Kidney epithelial cell (primary cell): ENCODE measurements around the gene ADPRM. TPM values are rescaled to one million over a fixed set of nuclear protein-coding genes. Genes with fewer than 3 reads are reported as not detected.

Experiments used
- DNase-seq: peaks from one replicate; pipeline ENCODE4 v3.0.0-alpha.2; 2010; ENCODE audit warnings: low read depth
- H3K27me3 ChIP-seq: 2 replicates; pipeline ENCODE4 v1.6.0; 2011; ENCODE audit warnings: low read length; ENCODE audit not compliant: control insufficient read depth, insufficient read depth
- H3K36me3 ChIP-seq: 2 replicates; pipeline ENCODE4 v1.5.1; 2011; ENCODE audit warnings: low read length; ENCODE audit not compliant: control insufficient read depth, insufficient read depth
- H3K4me3 ChIP-seq: 2 replicates; pipeline ENCODE4 v1.5.1; 2011; ENCODE audit warnings: low read depth, mild to moderate bottlenecking, control low read depth, low read length
- total RNA-seq: library from RNA; depleted of rRNA; stranded (reverse); fragments of >200 nt; gene quantifications from 2 replicates; pipeline ENCODE4 v1.2.3, GENCODE V29; 2015
- TF ChIP-seq, protein P1 (sequence below): IDR thresholded peaks from 2 replicates; pipeline ENCODE4 v1.5.1; 2011; ENCODE audit warnings: mild to moderate bottlenecking, moderate library complexity, low read length, control low read depth, inconsistent platforms; ENCODE audit not compliant: insufficient read depth, poor library complexity, severe bottlenecking

The ADPRM gene
- total RNA-seq, 1 donor from 2014 or later, result 18.8 TPM

DNA sequence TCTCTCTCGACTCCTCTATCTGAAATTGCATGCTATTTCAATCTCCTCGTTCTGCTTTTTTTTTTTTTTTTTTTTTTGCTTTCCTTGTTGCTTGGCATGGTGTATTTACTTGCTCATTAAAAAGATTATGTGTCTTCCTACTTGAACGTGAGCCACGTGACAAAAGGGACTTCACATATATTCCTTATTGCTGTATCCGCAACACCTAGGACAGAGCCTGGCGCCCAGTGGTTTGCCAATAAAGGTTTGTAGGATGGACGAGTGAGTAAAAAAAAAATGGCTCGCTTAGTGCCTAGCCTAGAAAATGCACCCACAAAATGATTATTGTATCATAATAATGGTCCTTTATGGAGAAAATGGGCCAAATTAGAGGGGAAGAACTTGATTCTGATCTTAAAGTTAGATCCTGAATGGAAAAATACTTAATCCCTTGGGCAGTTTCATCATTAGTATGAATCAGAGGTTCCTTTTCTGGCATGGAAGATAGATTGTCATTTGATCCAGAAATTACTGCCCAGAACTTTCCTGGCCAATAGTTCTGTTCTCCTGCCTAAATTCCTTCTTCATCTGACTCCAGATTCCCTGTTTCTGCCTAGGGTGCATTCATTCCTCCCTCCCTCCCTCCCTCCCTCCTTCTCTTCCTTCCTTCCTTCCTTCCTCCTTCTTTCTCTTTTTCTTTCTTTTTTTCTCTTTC lies 46.1 kb downstream of the ADPRM start:
- DNase-seq, result no peak
- TF ChIP-seq, protein P1, sequence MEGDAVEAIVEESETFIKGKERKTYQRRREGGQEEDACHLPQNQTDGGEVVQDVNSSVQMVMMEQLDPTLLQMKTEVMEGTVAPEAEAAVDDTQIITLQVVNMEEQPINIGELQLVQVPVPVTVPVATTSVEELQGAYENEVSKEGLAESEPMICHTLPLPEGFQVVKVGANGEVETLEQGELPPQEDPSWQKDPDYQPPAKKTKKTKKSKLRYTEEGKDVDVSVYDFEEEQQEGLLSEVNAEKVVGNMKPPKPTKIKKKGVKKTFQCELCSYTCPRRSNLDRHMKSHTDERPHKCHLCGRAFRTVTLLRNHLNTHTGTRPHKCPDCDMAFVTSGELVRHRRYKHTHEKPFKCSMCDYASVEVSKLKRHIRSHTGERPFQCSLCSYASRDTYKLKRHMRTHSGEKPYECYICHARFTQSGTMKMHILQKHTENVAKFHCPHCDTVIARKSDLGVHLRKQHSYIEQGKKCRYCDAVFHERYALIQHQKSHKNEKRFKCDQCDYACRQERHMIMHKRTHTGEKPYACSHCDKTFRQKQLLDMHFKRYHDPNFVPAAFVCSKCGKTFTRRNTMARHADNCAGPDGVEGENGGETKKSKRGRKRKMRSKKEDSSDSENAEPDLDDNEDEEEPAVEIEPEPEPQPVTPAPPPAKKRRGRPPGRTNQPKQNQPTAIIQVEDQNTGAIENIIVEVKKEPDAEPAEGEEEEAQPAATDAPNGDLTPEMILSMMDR, result no peak

DNA sequence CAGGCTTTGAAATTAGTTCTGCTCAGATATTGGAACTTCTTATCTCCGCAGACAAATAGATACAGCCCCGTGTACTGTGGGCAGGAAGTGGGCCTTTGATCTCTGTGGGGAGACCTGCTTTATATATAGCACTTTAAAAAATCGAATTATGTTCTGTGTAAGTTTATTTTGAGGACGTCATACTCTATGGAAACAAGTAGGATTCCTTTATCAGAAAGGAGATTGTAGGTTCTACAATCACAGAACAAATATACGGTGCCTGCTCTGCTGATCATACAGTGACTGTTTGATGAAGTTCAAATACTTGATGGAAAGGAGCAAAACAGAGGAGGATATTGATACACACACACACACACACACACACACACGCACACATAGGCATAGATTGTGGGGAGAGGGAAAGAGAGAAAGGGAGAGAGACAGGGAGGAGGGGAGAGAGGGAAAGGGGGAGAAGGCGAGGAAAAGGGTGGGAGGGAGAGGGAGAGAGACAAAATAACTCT lies 47.2 kb downstream of the ADPRM start:
- no peak for DNase-seq
- TF ChIP-seq, protein P1, result no peak
- no peaks in the 10 kb centered on the region for H3K36me3 ChIP-seq
- no peak overlapping the region for H3K4me3 ChIP-seq
- H3K27me3 ChIP-seq, result no peaks in the 10 kb centered on the region

More for the DNA sequence above, 46.1 kb downstream of the ADPRM start:
- H3K36me3 ChIP-seq, result no peaks in the 10 kb centered on the region
- H3K4me3 ChIP-seq, result no peak overlapping the region
- H3K27me3 ChIP-seq, result peaks cover under 1% of the 10 kb centered on the region

DNA sequence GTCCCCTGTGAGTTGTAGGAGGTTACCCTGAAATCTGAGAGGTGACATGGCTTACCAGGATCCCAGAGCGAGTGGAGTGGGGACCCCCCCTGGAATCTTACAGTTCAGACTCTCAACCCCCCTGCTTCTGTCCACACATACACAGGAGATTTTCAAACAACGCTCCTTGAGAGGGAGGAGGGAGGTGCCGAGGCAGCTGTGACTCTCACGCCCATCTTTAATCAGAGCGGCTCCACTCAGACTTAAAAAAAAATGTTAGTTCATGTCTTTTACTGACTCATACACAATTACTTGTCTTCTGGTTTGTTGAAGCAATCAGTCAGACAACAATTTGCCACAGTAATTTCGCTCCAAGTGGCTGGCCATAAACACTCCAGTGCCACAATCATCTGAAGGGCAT lies 47.8 kb downstream of the ADPRM start:
- H3K36me3 ChIP-seq, result no peaks in the 10 kb centered on the region
- H3K4me3 ChIP-seq, result no peak overlapping the region
- DNase-seq, result no peak
- TF ChIP-seq, protein P1, result no peak
- no peaks in the 10 kb centered on the region for H3K27me3 ChIP-seq

DNA sequence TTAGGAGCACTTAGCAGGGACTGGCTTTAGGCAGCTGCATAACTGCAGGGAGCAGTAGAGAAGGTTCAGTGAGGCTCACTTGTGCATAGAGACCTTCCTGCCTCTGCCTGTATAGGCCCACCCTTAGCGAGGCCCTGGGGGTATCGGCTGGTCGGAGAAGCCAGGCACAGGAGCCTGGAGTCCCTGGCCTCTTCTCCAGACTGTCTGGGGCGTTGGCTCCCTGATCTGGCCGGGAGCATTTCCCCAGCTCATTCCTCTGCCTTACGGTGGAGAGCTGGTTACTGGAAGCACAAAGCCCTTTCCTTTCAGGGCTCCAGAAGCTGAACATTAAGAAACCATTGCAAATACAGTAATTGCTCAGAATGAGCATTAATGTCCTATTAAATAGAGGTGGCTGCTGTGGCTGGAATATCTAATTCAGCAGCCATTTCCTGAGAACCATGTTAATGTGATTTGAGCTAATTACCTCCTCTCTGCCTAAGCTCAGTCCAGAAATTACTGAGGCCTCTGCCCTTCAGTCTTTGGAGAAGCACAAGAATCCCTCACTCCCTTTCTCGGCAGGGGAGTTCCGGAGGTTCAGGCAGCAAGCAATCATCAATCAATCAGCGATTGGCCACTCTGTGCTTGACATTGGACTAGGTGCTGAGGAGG lies 51.3 kb downstream of the ADPRM start:
- TF ChIP-seq, protein P1, result no peak
- H3K4me3 ChIP-seq, result no peak overlapping the region
- H3K27me3 ChIP-seq, result no peaks in the 10 kb centered on the region
- no peaks in the 10 kb centered on the region for H3K36me3 ChIP-seq
- no peak for DNase-seq

DNA sequence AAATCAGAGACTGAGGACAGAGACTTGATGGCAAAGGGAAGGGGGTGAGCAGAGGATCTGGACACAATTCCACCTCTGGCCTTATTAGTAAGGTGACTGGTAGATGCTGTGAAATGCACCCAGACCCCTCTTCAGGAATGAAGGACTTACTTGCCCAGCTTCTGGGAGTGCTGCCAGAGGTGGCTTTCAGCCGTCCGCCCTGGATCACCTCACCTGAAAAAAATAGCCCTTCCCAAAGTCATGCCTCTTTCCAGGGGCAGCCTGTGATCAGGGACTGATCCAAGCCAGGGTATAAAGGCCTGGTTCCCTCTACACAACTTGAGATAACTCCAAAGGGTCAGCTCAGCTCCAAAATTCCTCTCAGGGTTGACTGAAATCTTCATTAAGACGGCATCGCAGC lies 52.8 kb downstream of the ADPRM start:
- no peaks in the 10 kb centered on the region for H3K27me3 ChIP-seq
- H3K36me3 ChIP-seq, result no peaks in the 10 kb centered on the region
- H3K4me3 ChIP-seq, result no peak overlapping the region
- TF ChIP-seq, protein P1, result no peak
- DNase-seq, result no peak
